Glutamatergic neuron (in vitro differentiated cells): ENCODE results near the gene THOC3. TPM values are rescaled to one million over a fixed set of nuclear protein-coding genes. Genes with fewer than 3 reads are reported as not detected.

Experiments used
- total RNA-seq: library from RNA; stranded (reverse); fragmentation: NEBNext Ultra II Directional; extraction: Animal tissue kit (Norgen Biotek cat#: 25700); gene quantifications from one replicate; pipeline ENCODE4 v1.2.1, GENCODE V29; 2021; ENCODE audit not compliant: unreplicated experiment

THOC3 gene
- total RNA-seq, 1 donor from 2014 or later, result 59.1 TPM

Other genes starting within 250 kb of the THOC3 start
- gene CPLX2, start 96.7 kb downstream of the THOC3 start, total RNA-seq, result 162 TPM